ENCODE results near the gene CNGB1.
"Not testable (repeated sequence)": the region's sequence is repeated elsewhere in the genome, so short reads cannot be mapped to it uniquely, and the experiment has no call there.

CNGB1 gene

DNA sequence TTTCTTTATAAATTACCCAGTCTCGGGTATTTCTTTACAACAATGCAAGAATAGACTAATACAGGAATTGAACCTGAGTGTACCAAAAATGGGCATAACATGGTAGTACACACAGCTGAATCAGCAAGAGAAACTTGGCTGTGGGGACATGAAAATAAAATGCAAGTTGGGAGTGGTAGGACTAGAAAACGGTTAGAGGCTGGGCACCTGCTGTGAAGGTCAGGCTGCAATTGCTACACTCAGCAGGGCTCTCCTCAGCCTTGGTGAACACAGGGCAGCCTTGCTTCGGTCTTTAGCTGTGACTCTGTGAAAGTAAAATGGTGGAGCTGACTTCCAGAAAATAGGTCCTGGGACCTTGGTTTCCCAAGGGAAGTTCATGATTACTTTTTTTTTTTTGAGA lies 45.6 kb downstream of the CNGB1 start:
- DNase-seq: no peak

DNA sequence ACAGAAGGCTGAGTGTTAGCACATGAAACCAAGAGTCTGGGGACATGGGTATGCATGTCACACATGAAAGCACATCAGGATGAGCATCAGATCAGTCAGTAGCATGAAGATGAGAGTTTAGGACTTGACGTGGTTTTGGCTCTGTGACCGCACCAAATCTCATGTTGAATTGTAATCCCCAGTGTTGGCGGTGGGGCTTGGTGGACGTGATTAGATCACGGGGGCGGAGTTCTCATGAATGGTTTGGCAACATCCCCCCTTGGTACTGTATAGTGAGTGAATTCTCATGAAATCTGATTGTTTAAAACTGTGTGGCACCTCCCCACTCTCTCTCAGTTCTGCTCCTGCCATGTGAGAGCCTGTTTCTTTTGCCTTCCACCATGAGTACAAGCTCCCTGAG lies 46.4 kb downstream of the CNGB1 start:
- no peak for DNase-seq

DNA sequence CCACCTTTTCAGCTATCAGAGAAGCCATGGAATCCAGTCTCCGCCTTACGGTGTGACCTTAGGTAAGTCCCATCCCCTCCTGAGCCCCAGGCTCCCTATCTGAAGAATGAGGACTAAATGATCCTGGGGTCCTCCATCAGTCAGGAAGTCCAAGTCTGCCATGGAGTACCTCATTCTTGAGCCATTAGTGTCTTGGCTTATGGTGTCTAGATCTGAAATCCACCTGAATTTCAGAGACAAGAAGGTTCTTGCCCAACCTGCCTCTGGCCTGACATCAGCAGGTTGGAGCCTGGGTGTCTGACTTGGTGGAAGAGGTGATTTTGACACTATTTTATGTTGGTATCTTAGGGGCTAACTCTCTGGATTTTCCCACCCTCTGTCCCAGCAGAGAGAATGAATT lies 47.1 kb downstream of the CNGB1 start:
- DNase-seq: no peak

DNA sequence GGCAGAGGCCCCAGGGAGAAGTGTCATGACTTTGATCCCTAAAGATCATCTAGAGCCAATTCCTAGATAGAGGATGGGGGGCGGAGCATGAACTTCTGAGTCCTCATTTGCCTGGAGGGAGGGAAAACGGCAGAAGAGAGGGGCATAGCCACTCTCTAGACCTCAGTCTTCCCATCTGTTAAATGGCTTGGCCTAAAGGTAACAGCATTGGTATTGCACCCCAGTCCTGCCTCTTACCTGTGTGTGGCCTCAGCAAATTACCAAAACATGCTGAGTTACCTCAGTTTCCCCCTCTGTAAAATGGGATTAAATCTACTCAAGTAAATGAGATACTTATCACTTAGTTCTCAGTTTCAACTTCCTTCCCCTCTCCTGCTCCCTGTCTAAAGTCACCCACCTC lies 47.5 kb downstream of the CNGB1 start:
- DNase-seq: no peak

DNA sequence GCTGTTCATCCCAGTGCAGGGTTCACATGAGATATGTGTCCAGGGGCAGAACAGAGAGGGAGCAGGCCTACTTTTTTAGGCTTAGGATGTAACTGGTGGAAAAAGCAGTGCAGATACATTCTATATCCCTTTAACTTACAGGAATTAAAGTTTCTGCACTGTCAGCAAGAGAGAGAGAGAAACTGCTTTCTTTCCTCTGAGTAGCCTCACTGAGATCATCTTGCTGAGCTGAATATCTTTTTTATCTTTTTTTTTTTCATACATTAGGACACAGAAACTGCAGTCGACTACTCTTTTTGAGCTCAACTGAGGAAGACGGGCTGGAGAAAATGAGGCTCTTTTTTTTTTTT lies 50.1 kb downstream of the CNGB1 start:
- no peak for DNase-seq

DNA sequence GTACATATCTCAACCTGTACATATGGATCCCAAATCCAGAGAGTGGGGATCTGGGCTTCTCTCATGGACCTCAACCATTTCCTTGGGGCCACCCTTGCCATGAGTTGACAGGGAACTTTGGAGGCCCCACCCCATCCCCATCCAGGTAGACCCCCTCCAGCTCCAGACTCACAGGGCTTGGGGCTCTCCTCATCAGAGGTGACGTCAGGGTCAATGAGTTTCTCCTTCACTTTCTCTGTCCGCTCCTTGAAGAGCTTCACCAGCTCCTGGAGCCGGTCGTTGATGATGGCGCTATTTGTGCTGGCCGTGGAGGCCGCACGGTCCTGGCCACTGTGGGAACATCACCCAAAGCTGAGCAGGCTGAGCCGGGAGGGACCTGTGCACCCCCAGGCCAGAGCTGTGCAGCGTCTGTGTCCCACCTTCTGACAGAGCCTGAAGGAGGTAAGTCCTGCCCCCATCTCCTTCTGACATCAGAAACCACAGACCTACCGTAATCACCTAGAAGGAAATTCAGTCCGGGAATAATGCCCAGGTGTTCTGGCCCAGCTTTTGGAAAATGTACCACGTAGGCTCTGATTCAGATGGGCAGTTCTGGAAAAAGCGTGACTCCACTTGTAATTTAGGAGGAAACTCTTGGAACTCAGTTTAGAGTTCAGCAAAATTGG lies 50.6 kb downstream of the CNGB1 start:
- DNase-seq: no peak

DNA sequence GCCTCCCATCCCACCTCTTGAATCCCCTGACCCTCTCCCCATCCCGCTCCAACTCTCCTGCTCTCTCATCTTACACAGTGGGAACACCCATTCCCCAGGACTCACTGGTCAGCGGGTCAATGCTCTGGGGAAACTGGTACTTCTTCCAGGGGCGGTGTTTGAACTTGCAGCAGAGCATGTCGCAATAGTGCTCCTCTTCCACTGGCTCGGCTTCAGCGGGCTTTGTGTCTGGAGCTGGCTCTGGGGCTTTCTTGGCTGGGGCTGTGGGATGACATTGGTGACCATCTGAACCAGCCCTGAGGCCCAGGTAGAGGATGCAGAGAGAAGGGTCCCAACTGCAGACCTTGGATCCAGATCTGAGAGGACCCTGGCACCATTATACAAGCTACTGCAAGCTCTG lies 51.9 kb downstream of the CNGB1 start:
- no peak for DNase-seq

DNA sequence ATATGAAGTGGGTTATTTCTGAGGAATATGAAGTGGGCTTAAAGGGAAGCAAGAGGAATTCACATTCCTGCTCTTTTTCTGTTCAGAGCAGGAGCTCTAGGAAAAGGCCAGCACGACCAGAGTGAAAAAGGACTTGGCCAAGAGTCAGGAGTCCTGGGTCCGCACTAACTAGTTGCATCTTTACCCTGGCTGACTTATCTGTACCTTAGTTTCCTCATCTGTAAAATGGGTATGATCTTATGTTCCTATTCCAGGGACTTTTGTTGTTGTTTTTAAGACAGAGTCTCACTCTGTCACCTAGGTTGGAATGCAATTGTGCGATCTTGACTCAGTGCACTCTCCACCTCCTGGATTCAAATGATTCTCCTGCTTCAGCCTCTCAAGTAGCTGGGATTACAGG lies 52.5 kb downstream of the CNGB1 start:
- no peak for DNase-seq

DNA sequence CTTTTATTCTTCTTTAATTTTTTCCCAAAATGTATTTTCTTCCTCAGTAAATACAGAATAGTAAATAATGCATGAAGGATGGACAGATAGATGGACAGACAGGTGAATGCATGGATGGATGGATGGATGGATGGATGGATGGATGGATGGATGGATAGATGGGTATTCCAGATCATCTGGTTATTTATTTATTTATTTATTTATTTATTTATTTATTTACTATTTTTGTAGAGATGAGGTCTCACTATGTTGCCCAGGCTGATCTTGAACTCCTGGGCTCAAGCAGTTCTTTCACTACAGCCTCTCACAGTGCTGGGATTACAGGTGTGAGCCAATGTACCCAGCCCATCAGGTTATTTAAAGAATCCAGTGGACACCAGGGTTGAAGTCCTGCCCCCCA lies 53.0 kb downstream of the CNGB1 start:
- DNase-seq: not testable (repeated sequence)

DNA sequence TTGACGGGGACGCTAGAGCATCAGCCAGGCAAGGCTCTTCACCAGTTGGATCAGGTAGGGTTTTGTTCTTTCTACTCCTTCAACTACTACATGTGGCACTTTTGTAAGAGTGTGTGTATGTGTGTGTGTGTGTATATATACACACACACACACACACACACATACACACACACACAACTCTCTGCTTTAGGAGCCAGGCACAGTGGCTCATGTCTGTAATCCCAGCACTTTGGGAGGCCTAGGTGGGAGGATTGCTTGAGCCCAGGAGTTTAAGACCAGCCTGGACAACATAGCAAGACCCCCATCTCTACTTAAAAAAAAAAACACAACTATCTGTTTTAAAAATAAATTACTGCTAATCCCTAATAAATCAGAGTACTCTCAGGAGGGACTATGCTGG lies 53.4 kb downstream of the CNGB1 start:
- not testable (repeated sequence) for DNase-seq

DNA sequence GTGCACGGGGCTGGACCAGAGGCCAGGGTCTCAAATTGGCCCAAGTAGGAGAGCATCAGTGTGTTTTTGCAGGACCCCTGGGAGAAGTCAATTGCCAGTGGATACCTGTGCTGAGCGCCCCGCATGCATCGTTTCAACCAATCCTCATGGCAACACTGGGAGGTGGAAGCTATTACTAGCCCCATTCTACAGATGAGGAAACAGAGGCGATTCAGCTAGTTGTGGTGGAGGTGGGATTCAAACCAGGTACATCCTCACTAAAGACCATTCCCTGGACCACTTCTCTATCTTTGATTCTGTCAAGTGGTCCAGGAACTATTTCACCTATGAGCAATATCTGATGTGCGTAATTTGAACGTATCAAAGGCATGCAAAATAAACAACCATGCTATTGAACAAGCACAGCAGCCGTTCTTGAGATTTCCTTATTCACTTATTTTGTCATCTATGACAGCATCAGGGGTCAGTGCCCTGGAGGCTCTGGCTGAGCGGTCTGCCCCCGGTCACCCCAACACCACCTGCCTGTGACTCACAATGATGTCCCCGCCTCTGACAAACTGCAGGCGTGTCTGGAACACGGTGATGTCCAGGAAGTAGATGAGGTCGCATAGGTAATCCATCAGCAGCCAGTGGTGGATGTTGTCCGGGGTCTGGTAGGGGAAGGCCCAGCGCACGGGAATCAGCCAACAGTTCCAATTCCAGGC lies 54.0 kb downstream of the CNGB1 start:
- DNase-seq: no peak

DNA sequence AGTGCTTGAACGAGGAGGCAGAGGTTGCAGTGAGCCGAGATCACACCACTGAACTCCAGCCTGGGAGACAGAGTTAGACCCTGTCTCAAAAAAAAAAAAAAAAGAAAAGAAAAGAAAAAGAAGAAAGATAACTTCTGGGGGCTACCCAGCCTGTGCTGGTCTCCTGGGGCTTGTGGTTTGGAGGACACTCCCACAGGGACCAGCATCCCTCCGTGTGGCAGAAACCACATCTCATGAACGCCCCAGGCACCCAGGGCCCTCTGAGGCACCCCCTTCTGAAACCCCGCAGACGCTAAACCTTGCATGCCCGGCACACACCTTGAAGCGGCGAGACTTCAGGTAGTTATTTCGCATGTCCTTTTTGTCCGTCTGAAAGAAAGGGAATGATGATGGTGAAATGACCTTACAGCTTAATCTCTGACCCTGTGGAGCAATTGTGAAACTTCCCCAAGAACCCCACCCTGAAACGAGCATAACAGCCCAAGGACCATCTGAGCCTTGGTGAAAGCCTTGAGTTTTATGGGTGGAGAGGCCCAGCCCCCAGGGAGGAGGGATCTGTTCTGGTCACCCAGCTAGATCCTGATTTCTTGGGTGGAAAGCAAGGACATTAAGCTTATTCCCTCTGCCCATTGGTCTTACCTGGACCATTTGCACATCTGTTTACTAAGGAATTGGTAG lies 55.0 kb downstream of the CNGB1 start:
- DNase-seq: no peak

DNA sequence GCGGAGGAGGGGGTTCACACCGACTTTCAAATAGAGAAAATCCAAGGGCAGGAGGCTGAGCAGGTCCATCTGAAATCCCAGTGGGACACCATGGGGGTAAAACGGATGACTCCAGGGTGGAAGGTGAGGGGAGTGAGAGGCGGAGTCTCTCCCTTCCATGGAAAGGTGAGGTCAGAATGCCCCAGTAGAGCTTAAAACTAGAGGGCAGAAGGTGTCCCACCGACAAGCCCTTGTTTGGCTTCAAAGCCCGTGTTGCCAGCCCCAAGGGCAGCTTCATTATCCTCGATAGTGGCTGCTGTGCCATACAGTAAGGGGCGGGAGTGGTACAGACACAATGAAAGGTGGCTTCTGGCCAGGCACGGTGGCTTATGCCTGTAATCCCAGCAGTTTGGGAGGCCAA lies 55.7 kb downstream of the CNGB1 start:
- no peak for DNase-seq

DNA sequence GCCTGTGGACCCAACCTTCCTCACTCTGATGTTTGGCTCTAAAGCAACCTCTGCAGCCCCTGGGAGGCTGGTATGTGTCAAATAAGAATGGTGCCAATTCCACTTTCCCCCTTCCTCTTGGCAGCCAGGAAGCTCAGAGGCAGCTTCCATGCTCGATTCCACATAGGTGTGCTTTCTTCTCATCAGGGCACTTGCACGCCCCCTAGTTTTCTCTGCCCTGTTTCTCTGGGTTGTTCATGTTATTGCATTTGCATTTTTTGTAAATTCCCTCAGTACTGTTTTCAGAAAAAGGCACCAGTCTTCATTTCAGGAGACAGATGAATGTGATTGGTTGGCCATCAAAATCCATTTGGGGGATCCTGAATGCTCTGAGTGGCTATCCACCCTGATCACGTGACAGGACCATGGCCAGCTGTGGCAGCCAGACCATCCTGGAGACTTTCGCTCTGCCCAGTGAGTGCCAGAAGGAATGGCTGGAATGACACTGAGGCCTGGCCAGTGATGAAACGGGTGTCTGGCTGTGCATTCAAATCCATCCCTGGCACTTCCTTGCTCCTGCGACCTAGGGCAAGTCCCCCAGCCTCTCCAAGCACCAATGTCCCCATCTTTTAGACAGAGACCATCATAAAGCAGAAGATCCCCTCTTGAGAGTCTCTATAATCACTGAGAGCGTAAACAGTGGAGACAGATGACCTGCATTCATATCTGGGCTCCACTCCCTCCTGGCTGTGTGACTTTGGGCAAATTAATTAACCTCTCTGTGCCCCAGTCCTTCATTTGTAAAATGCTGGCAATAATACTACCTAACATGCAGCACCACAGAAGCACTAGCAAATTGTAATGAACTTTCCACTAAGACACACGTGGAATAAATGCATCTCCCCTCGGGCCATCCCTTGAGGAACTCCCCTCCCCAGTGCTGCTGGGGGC lies 56.4 kb downstream of the CNGB1 start:
- DNase-seq: no peak

DNA sequence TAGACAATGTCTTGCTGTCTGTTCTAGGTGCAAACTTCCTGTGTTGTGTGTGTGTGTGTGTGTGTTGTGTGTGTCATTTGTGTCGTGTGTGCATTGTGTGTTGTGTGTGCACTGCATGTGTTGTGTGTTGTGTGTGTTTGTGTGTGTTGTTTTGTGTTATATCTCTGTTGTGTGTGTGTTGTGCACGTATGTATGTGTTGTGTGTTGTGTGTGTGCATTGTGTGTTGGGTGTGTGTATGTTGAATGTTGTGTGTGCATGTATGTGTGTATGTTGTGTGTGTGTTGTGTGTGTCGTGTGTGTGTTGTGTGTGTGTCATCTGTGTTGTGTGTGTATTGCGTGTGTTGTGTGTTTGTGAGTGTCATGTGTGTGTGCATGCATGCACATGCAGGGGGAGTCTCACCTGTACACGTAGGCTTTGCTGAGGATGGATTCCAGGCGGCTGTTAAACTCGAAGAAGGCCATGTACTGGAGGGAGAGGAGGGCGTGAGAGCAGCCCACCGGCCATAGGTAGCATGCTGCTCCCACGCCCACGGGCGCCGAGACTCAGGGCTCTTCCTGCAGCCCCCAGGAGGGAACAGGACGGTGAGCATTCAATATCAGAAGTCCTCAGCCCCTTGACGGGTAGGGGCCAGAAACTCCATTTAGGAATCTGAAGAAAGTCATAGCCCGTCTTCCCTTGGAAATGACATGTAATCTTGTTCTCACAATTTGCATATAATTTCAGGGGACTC lies 58.2 kb downstream of the CNGB1 start:
- no peak for DNase-seq

DNA sequence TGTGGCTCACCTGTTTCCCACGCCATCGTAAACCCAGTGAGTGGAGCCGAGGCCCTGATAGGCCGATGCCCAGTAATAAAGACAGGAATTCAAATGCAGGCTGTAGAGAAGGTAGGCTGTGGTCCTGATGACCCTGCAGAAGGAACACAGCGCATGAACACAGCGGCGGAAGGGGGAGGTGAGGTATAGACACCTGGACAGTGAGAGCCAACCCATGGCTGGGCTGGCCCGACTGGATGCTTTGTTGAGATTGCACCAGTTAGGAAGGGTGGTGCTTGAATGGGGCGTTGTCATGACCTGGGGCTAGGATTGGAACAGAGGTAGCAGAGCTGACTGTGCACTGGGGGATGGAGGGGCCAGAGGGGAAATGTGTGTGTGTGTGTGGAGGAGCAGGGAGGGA lies 59.2 kb downstream of the CNGB1 start:
- no peak for DNase-seq

DNA sequence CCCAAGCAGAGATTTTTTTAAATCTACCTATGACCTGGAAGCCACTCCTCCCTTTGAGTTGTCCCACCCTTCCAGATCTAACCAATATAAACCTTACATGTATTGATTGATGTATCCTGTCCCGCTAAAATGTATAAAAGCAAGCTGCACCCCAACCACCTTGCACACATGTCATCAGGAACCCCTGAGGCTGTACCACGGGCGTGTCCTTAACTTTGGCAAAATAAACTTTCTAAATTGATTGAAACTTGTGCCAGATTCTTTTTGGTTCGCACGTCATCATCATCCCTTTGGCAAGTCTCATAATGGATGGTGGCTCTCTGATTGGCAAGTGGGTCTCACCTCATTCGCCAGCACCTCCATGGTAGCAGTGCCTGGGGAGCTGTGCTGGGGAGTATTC lies 60.2 kb downstream of the CNGB1 start:
- DNase-seq: no peak

DNA sequence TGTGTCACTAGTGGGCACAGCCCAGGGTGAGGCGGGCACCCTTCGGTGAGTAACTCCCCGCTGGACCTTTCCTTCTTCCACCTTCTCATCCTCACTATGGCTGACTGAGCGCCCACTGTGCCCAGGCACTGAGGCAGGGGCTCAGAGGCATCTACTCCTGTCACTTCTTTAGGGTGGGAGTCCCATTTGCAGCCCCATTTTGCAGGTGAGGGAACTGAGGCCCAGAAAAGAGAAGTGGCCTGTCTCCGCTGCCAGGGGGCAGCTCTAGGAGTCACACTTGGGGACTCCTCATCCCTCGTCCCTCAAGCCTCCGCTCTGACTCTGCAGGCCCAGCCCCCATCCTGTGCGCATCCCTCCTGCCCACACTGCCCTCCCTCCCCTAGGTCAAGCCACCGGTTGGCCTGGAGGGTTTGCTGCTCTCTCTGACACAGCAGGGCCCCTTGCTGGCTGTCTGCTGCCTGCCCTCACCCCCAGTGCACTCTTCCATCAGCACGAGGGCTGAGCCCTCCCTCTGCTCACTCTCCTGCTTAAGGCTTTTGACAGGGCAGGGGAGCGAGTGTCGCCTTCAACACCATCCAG lies 62.4 kb downstream of the CNGB1 start:
- DNase-seq: no peak

DNA sequence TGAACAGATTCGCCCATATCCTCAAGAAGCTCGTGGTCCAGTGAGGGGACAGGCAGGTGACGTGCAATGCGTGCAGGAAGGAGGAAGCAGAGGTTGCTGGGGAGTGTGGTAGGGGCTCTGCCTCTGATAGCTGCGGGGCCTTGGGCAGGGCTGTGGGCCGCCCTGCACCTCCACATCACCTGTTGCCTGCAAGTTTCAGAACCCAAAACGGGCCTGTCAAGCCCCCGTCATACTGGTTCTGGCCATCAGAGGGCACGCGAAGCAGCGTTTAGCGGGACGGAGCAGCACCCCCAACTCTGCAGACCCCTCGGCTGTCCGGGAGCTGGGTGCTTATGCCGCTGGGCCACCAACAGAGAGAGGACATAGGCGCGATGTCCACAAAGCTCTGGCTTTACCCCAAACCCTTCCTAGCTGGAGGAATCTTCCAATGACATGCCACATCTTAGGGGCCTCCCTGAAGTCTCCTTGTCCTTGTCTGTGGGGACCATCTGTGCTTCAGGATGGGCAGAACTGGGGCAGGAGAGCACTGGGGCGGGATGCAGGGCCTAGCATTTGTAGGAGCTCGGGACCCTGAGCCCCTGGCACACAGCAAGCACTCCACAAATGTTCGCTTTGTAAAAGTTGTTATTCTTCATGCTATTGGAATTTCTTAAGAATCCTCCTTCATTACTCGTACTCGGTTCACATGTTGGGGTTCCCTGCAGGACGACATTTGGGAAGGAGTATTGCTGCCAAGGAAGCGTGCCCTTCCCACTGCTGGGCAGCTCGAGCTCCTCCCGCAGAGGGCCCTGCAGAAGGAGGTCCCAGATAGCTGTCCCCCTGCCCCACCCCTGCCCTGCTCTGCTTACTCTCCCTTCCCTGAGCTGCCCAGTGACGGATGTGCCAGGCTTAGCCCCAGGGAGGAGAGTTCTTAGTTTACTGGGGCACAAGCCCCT lies 64.3 kb downstream of the CNGB1 start:
- DNase-seq: peak; percentile 32

DNA sequence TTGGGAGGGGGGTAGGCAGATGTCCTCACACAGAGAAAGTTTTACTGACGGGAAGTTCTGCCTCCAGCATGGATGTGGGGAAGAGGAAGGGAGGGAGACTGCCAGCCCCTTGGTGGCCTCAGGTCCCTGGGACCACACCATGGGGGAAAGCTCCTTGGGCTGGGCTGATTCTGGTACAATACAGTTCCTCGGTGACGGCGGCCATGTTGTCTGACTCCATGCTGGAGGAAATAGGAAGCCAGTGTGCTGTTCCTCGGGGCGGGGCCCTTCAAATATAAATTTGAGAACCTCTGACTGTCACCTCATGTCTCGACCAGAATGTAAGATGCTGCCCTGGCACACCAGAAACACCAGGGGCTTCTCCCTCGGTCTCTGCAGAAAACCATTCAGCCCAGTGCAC lies 66.8 kb downstream of the CNGB1 start:
- DNase-seq: no peak

DNA sequence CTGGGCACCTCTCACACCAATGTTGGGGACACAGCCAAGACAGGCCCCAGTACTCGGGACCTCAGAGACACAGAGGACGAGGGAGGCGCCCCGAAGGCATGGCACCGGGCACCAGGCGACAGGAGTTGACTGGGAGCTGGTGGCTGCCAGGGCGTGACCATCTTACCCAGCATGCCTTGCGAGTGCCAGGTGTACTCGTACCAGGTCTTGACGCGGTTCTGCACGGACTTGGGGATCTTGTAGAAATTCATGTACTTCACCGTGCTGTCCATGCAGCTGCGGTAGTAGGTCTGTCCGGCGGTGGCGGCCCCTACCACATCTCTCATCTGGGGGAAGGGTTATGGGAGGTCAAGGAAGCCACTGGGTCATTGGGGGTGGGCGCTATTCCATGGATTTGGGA lies 67.3 kb downstream of the CNGB1 start:
- DNase-seq: no peak
